HG03064 (cell line): ENCODE measurements around the gene ASTL.
A peak's percentile ranks its signal among the peaks of the same experiment; 100 is the strongest.
"Not testable (repeated sequence)": the region's sequence is repeated elsewhere in the genome, so short reads cannot be mapped to it uniquely, and the experiment has no call there.

Source experiments
- ATAC-seq: cut with Tn5 transposase; IDR thresholded peaks from one replicate; pipeline ENCODE4 v1.9.1; 2021; ENCODE audit warnings: low read depth; ENCODE audit not compliant: unreplicated experiment

ASTL gene

DNA sequence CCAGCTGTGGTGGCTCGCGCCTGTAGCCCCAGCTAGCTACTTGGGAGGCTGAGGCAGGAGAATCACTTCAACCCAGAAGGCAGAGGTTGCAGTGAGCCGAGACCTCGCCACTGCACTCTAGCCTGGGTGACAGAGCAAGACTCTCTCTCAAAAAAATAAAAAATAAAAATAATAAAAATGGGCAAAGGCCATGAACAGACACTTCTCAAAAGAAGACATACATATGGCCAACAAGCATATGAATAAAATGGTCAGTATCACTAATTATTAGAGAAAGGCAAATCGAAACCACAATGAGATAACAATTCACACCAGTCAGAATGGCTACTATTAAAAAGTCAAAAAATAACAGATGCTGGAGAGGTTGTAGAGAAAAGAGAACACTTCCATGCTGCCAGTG lies 22.1 kb upstream of the ASTL start:
- ATAC-seq: not testable (repeated sequence)

DNA sequence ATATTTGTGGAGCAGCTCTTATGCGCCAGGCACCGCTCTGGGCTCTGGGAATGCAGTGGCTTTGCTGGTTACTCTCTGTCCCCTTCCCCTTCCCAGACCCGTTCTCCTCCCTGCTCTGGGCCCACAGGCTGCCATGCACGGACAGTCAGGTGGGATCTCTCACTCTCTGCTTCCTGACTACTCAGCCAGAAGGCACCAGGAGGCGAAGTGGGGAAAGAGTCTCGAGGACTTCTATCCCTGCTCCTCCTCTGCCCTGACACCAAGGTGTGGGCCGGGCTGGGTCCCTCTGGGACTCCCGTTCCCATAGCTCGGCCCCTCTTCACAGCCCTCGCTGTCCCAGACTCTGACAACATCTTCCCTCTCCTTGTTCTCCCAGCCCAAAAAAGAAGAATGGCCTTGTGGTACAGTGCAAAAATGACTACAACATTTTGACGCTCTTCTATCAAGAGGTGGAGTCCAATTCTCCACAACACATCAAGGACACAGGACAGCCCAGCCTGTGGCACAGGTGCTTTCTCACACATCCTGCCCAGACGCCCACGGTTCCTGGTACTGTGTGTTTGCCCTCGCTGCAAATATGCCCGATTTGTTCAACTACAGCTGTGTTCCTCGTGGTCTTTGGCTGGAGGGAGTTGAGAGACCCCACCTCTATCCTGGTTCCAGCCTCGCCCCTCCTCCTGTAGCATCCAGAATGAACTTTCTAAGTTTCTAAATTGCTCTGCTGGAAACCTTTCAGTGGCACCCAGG lies 21.0 kb upstream of the ASTL start:
- ATAC-seq: no peak

DNA sequence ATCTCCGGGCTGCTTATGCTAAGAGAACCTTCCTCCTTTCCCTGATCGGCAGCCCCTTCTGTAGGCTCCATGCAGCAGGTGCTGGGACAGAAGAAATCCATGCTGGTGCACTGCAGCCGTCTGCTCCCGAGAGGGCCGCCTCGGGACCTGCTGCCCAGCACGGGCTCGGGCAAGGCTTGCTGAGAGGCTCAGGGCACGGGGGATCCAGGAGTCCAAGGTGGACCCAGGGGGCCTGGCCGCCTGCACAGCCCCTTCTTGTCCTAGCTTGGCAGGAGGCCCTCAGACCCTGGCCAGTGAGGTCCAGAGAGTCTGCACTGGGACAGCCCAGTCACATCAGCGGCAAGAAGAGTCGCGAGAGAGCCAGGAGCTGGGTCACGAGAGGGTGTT lies 20.2 kb upstream of the ASTL start:
- ATAC-seq: no peak

DNA sequence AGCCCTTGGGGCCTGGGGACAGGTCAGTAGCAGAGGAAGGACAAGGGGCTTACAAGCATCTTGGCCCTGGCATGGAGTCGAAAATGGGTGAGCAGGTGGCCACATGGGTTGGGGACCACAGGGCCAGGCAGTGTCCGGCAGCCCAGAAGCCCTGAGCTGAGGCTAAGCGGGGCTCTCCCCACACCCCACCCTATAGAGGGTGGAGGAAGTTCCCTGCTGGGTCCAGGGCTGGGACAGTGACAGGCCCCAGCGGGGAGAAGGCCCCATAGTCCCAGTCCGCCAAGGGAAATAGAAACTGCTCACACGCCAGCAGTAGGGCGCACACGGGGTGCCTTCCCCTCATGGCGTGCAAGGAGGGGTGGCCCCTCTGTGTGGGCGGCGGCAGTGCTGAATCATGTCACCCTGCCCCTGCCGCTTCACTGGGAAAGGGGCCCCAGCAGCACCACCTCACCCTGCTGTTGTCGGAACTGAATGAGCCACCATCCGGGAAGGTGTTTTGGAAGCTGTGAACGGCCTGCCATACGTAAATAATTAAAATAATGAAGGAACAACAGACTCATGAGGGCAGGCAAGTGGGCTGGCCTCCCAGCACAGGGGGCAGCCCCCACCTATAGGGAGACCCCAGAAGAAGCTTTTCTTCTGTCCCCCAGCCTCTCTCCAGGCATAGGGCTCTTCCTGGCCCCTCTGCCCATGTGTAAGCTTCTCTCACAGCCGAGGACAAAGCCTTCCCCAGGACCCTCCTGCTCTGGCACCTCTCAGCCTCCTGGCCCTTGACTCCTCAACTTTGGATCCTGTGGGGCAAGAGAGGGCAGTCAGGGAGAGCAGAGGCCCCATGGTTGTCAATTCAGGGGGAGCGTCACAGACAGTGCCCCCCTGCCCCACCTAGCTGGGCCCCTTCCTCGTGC lies 19.6 kb upstream of the ASTL start:
- ATAC-seq: peak; percentile 55

DNA sequence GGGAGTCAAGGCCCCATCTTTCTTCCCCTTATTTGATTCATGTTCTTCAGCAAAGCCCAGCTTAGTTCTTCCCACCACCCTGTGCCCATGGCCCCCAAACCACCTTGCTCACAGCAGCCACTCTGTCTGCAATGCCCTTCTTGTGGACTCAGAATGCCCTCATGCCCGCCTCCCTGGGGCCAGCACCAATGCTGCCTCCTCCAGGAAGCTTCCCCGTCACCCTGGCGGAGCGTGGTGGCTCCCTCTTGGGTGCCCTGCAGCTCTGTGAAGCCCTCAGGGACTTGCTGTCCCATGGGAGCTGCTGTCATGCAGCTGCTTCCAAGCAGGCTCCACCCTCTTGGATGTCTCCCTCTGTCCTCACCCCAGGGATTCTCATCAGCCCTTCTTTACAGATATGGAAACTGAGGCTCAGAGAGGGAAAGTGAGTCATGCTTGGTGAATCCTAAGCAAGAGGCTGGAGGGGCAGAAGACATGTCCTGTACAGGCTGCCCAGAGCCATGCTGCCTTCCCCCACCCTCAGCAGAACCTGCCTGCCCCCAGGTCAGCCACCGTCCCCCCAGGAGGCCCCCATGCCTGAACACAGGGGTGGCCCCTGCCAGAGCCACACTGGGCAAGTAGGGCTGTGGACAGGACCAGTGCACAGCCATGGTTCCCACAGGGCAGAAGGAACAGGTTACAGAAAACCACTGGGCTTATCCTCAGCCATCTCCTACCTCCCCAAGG lies 18.8 kb upstream of the ASTL start:
- ATAC-seq: peak; percentile 35

DNA sequence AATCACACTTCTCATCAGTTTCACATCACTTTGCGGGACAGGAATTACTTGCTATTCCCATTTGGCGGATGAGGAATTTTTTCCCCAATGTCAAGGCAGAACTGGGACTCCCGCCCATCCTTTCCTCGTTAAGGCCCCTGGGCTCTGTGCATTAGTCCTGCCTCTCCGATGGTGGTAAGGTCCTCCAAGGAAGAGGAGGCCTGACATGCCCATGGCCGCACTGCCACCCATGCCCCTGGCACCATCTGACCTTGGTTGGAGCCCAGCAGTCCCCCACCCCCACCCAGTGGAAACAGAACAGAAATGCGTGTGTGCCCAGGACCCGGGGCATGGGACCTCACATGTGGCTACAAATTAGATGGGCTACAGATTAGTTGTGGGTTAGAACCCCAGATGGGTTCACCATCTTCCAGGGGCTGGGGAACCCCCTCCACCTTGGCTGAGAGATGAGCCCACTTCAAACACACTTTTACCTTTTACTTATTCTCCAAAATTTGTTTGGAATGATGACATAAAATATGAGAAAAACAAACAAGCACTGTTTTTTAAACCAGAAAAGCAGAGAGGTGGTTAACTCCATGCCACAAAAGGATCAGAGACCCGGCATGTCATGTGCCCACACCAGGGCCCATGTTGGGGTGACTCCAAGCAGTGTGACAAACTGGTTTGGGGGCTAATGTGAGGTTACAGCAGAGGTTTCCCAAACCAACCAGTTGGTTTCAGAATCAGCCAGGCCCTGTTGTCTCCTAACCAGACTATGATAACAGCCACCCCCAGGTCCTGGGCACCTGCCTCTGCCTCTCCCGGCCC lies 17.9 kb upstream of the ASTL start:
- no peak for ATAC-seq

DNA sequence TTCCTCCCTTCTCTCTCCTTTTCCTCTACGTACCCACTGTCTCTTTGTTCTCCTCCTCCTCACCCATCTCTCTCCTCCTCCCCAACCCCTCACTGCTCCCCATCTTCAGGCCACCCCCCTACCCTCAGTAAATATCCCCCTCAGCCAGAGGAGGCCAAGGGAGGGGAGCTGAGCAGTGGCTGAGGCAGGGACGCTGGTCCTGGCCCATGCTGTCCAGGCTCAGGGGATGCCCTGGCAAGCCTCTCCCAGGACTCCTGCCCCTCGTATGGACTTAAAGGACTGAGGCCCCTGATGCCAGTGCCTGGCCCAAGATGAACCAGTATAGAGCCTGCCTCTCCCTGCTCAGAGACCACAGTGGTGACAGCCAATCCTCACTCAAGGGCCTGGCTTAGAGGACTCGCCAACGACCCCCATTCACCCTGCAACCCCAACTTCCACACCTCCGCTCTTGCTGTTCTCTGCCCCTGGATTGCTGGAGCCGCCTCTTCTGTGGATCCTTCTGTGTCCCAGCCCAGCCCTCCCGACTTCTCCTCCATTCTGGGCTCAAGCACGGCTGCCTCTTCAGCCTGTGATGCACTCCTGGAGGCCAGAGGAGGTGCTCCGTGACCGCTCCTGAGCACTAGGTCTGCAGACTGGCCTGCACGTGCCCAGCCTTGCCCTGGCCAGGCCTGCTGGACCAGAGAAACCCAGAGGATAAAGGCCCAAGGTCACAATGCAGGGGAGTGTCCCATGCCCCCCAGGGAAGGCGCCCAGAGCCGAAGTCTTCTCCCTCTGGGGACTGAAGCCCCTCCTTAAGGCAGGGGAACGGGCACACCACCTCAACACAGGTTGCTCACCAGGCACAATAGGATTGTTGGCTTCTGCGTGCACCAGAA lies 16.4 kb upstream of the ASTL start:
- no peak for ATAC-seq

DNA sequence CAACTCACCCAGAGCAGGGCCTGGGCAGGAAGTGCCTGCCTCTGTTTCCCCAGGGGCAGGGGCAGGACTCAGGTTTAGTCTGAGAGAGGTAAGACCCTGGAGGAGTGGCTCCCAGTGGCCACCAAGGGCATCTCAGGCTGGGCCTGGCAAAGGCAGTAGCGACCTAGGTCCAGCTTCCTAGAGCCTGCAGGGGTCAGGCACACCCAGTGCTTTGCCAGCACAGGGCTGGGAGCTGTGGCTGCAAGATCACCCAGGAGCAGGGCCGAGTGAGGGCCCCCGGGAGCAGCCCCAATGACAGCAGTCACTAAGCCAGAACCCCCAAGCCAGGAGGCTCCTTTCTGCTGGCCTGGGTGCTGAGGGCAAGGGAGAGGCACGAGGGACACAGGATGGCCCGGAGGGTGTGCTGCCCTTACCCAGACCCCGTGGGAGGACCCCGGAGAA lies 15.7 kb upstream of the ASTL start:
- ATAC-seq: no peak

DNA sequence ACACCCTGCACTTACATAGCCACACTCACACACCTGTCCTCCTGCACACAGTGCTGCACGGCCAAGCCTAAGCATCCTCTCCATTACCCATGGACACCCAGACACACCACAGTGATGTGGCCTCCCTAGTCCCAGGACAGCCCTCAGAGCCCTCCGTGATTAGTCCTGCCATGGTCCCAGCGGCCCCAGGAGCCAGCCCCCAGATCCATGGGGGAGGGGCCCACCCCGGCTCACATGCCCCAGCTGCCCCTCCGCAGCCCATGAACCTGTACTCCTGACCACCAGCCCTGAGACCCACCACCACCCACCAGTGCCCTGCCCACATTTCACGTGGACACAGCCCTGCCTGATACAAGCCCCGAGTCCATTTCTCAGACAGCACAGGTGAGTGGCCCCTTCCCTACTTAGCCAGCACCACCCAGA lies 15.0 kb upstream of the ASTL start:
- ATAC-seq: no peak

DNA sequence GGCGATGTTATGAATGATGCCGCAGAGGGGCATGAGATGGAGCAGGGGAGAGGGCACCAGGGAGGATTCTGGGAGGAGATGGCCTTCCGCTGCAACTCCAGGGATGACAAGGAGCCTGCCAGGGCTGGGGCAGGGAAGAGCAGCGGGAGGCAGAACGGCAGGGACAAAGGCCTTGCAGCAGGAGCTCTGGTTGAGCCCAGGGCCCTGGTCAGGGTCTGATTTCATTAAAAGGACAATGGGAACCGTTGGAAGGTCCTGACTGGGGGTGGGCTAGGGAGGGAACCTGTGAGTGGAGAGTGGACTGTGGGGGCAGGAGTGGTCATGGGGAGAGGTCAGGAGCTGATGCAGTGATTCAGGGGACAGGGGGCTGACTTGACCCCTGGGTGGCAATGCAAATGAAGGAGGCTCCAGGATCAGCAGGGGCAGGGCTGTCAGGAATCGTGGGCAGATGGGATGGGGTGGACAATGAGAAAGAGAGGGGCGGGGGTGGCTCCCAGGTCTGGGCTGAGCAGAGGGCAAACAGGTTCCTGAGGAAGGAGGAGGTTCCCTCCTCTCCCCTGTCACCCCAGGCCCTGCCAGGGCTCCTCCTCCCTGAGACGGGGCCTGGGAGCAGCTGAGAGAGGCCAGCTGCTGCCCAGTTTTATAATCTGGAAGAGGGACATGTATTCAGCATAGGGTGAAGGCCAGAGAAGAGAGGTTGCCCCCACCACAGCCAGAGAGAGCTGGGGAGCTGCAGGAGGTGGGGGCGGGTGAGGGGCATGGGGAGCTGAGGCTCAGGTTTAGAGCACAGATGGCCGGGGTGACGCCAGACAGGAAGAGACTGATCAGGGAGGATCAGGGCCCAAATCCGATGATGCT lies 14.2 kb upstream of the ASTL start:
- no peak for ATAC-seq

DNA sequence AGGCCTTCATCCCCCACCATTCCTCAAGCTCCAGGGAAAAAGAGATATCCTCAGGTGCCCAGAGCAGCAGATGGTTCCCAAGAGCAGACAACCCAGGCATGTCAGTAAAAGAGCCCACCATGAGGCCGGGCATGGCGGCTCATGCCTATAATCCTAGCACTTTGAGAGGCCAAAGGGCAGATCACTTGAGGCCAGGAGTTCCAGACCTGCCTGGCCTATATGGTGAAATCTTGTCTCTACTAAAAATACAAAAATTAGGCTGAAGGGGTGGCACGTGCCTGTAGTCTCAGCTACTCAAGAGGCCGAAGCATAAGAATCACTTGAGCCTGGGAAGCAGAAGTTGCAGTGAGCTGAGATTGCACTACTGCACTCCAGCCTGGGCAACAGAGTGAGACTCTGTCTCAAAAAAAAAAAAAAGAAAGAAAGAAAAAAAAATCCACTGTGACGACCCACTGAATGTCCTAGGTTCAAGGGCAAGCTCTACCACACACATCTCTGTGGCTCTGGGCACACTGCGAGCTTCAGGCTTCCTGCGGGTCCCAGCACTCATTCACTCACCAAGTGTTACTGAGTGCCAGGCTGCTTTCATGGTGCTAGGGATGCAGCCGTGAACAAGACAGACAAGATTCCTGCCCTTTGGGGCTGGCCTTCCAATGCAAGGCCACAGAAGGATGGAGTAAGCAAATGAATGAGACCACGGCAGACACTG lies 13.4 kb upstream of the ASTL start:
- no peak for ATAC-seq

DNA sequence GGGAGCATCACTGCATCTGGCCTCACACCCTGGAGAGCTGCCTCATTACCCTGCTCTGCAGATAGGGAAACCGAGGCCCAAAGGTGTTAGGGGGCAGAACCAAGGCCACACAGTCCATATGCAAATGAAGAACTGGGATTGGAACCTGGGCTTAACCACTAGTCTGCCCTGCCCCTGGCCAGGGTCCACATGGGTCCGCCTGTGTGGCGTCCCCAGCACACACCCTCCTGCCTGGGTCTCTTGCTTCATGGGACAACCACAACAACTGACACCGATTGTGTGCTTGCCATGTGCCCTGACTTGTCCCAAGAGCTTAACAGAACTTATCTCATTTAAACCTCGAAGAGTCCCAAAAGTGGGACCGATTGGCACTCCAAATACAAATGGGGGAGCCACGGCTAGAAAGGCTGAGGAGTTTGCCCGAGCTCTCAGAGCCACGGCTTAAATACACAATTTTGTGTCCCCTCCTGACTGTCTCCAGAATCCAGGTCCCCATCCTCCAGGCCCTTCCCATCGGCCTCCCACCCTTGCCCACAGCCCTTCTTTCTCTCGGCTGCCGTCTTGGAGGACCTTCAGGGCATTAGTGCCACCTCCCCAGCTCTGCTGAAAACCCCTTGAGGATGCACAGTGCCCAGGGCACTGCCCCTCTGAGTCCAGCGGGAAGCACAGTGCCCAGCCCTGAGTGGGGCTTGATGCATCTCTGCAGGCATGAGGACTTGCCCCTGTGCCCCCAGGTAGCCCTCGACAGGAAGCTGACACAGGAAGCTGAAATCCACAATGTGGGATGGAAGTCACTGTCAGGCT lies 12.7 kb upstream of the ASTL start:
- no peak for ATAC-seq

DNA sequence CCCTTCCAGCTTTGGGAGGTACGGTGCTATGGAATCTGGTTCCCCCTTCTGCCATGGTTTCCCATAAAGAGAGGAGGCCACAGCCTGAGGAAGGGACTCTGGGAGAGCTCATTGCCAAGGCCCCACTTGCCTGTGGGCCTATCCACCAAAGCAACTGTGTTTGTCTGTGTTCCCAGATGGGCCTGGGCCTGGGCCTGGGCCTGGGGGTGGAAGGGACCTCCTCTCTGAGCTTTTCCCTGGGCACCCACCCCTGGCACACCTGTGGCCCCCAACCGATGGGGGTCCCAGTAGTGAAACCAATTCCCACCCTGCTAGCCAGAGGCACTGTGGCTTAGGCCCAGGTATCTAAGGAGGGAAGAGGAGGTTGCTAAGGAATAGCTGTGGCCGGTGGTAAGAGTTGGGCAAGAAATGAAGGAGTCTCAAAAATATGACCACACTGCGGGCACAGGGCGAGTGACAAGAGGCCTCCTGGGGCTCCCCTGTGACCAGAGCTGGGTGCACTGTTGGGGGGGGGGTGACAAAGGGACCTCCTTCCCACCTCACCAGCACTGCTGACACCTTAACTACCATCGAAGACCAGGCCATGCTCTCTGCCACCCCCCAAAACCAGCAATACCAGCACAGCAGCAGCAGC lies 11.8 kb upstream of the ASTL start:
- ATAC-seq: no peak

DNA sequence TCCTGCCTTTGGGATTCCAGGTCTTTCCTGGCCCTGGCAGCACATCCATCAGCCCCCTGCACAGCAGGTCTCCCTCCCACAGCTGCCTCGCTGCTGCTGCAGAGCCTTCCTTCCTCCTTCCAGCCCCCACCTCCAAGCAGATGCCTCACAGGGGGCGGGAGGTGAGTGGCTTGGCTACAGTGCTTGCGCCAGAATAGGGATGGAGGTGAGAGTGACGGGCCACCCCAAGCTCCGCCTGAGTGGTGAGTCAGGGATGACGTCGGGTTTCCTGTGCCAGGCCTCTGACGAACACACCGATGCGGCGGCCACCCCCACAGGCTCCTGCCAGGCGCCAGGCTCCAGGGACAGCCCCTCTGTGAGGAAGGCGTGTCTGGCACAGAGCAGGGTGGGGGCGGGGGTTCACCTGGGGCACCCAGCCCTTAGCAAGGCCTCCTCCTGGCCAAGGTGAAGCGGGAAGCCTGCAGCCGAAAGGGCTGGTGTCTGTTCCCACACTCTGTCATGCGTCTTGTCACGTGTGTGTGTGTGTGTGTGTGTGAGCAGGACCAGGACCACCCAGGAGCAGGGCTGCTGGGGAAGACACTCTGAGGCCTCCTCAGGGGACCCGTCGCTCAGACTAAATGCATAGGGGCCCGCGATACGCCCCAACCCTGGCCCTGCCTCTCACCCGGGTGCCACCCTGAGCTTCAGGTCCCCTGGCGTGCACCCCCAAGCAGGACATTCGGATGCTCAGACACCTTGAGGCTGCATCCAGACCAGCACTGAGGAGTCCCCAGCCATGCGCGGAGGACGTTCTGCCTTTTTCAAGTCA lies 10.3 kb upstream of the ASTL start:
- peak; percentile 28 for ATAC-seq

DNA sequence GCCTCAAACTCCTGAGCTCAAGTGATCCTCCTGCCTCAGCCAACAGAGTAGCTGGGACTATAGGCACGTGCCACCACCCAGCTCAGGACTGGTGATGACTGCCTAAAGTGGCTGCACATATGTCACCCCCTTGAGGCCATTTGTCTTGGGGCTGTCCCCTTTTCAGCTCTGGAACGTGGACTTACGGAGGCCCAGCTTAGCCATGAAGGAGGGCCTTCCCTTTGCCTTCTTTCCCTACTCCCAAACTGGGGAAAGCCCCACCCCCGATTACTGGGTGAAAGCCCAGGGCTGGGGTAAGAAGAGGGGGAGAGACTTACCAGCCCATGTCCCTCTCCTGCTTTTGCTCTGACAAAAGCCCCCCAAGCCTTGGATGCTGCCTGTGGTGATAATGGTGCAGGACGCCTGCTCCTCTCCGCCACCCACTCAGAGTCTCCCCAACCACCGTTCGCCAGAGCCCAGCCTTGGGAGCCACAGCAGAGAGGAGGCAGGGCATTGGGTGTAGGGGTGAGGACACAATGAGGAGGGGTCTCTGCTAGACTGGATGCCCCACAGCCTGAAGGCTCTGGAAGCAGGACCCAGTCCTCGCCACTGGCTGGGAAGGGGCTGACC lies 9.4 kb upstream of the ASTL start:
- no peak for ATAC-seq
